Heart right ventricle (tissue), 16 donors: Measurements from ENCODE around the gene CNKSR2. TPM values are rescaled to one million over a fixed set of nuclear protein-coding genes. Genes with fewer than 3 reads are reported as not detected.

ENCODE experiments used
- ATAC-seq, 8 donors: fragments of 200-7000 bp; cut with Tn5 transposase; one replicate each; pipeline ENCODE4 v1.9.1; 2020; ENCODE audit warnings: mild to moderate bottlenecking in 8 of 8, moderate library complexity in 8 of 8, moderate number of reproducible peaks in 1 of 8
- DNase-seq, 2 donors: peaks; one replicate each; pipeline ENCODE4 v3.0.0-alpha.2; 2020
- H3K27ac ChIP-seq, 10 donors: fragments of 200-600 bp; sonication (generic) in 2 of 10; one replicate each; pipeline versions ENCODE4 v1.5.0 to v1.8.0; 2020 to 2022; ENCODE audit warnings: mild to moderate bottlenecking in 3 of 10
- H3K27me3 ChIP-seq, 7 donors: fragments of 200-600 bp; one replicate each; pipeline ENCODE4 v1.8.0; 2021 to 2022; ENCODE audit warnings: mild to moderate bottlenecking in 2 of 7
- H3K36me3 ChIP-seq, 9 donors: fragments of 200-600 bp; sonication (generic) in 1 of 9; one replicate each; pipeline versions ENCODE4 v1.5.0 to v1.8.0; 2020 to 2022; ENCODE audit warnings: mild to moderate bottlenecking in 2 of 9
- H3K4me1 ChIP-seq, 9 donors: fragments of 200-600 bp; sonication (generic) in 1 of 9; one replicate each; pipeline versions ENCODE4 v1.5.0 to v1.8.0; 2020 to 2022; ENCODE audit warnings: mild to moderate bottlenecking in 4 of 9
- H3K4me3 ChIP-seq, 10 donors: fragments of 200-600 bp; sonication (generic) in 2 of 10; one replicate each; pipeline versions ENCODE4 v1.5.0 to v1.8.0; 2020 to 2022; ENCODE audit warnings: mild to moderate bottlenecking in 7 of 10, moderate library complexity in 2 of 10
- H3K9me3 ChIP-seq, 11 donors: fragments of 200-600 bp in 10 of 11; sonication (generic) in 2 of 11; one replicate each; pipeline versions ENCODE4 v1.5.0 to v1.8.0; 2013 to 2022; ENCODE audit warnings: mild to moderate bottlenecking in 2 of 11, control low read depth in 1 of 11, moderate library complexity in 1 of 11
- CTCF ChIP-seq, 9 donors: fragments of 200-600 bp; sonication (generic) in 2 of 9; IDR thresholded peaks; one replicate each; pipeline versions ENCODE4 v1.5.0 to v1.8.0; 2021 to 2022; ENCODE audit warnings: antibody characterized with exemption in 9 of 9, mild to moderate bottlenecking in 5 of 9, moderate library complexity in 1 of 9
- WGBS, 2 donors: extraction: QIAGEN DNeasy Blood & Tissue Kit; methylation state at CpG; one replicate each; pipeline ENCODE4 v1.1.7; 2013; ENCODE audit warnings: inconsistent platforms in 1 of 2; 5-methylcytosine and 5-hydroxymethylcytosine counted together
- intact Hi-C, 10 donors: fragments of 100-400 bp; cut with DNase I; formaldehyde crosslinking; loops; one replicate each; pipeline versions ENCODE4 v1.11.1 to v1.14.2; 2022
- polyA plus RNA-seq, 2 donors: library from polyadenylated mRNA; stranded (reverse); fragments of 200-250 nt; gene quantifications; one replicate each; pipeline ENCODE4 v1.2.3, GENCODE V29; 2013
- total RNA-seq, 10 donors: library from RNA; stranded (reverse); fragmentation: NEBNext Ultra II Directional in 3 of 10; extraction: Animal tissue kit (Norgen Biotek cat#: 25700) in 3 of 10; gene quantifications; one replicate each; pipeline versions ENCODE4 v1.2.1 to v1.2.4, GENCODE V29; 2021 to 2023
- donor health status: Arrhythmogenic right ventricular cardiomyopathy.
- donor health status: ischemic (EF 13 %, LVEDD 7.1; RV severe dilation, severe dysfunction).
- donor health status: healthy with polysubstance abuse.
- donor health status: DM: no; HTN: yes; CAD: no.
- donor health status: DM: no; HTN: no; CAD: no.
- donor health status: ischemic (EF 25% LVEDD 6.9; RV normal size, moderate dysfunction).
- donor health status: ischemic (EF 25% LVEDD 5.7; RV mildly dilated, moderate dysfunction).
- donor health status: healthy.
- donor health status: DM: yes; HTN: yes; CAD: no.
- donor health status: Ischemic cardiomyopathy.
- donor health status: ischemic (EF 35%, LVEDD 5.7; RV mildly dilated, moderate dysfunction).
- donor health status: nonischemic (EF 11% LVEDD 7.7; RV severe dilation, severe dysfunction).
- donor health status: DM: yes; HTN: yes; CAD: no.
- donor health status: PGD.
- donor health status: ischemic (EF 29% LVEDD 5.4; RV normal size, mild dysfunction).
- donor health status: nonischemic (EF 23%, LVEDD 6.1; RV moderate dilation, normal function).

The CNKSR2 gene
- total and polyA plus RNA-seq, 12 donors: 0.03 to 1.6 (median 0.44) TPM

- H3K36me3 ChIP-seq: no peaks in the 10 kb centered on the region
- H3K27me3 ChIP-seq: peaks cover 0 to 4% (median 0%) of the 10 kb centered on the region in 7 donors
- ATAC-seq (no peak), DNase-seq (no peak)
- intact Hi-C loops: no loop called here
- 63% methylated on average over 3 of the region's 3 CpGs for WGBS, 2 donors
- no peak for TF ChIP-seq CTCF (IDR thresholded peaks at IDR 0.05)
- no peaks in the 10 kb centered on the region for H3K9me3 ChIP-seq
- no peak overlapping the region for H3K4me3 ChIP-seq
- no peaks in the 10 kb centered on the region for H3K4me1 ChIP-seq
- H3K27ac ChIP-seq: no peak overlapping the region
Measured at GRCh38 chrX:21645886-21646285, 271.7 kb downstream of the CNKSR2 start.

- Histone ChIP-seq H3K9me3 (peaks cover 0 to 6% (median 0%) of the 10 kb centered on the region in 11 donors), H3K4me3 (peak overlapping the region in 5 of 10 donors; percentile 13 to 32 (median 17)), H3K27me3 (peaks cover 0 to 53% (median 7%) of the 10 kb centered on the region in 7 donors), H3K4me1 (no peaks in the 10 kb centered on the region), H3K27ac (no peak overlapping the region), H3K36me3 (no peaks in the 10 kb centered on the region)
- intact Hi-C loops: no loop called here
- 28 to 37% methylated on average over 71 to 76 of the region's 76 CpGs for WGBS, 2 donors
- peak in 2 of 8 donors; percentile 4 to 29 for ATAC-seq
- TF ChIP-seq CTCF (IDR thresholded peaks at IDR 0.05): no peak
- no peak for DNase-seq
Measured at GRCh38 chrX:21655901-21656586, 281.8 kb downstream of the CNKSR2 start.

- 60 to 64% methylated on average over 57 to 61 of the region's 61 CpGs for WGBS, 2 donors
- H3K4me3 ChIP-seq: peak overlapping the region in 2 of 10 donors; percentile 17 to 32
- no peak overlapping the region for H3K27ac ChIP-seq
Measured at GRCh38 chrX:21656587-21657317, 282.5 kb downstream of the CNKSR2 start.

More at GRCh38 chrX:21656587-21657317, 282.5 kb downstream of the CNKSR2 start:
- intact Hi-C loops: no loop called here
- no peaks in the 10 kb centered on the region for H3K36me3 ChIP-seq
- peak in 1 of 8 donors; percentile 23 for ATAC-seq
- TF ChIP-seq CTCF (IDR thresholded peaks at IDR 0.05): no peak
- peaks cover 0 to under 1% (median 0%) of the 10 kb centered on the region in 9 donors for H3K4me1 ChIP-seq
- peaks cover 0 to 6% (median 0%) of the 10 kb centered on the region in 11 donors for H3K9me3 ChIP-seq
- H3K27me3 ChIP-seq: peaks cover 0 to 55% (median 7%) of the 10 kb centered on the region in 7 donors
- no peak for DNase-seq
